Ovary (tissue), 10 donors: ENCODE measurements around the gene NCR1. TPM values are rescaled to one million over a fixed set of nuclear protein-coding genes. Genes with fewer than 3 reads are reported as not detected.
"Not testable (repeated sequence)": the region's sequence is repeated elsewhere in the genome, so short reads cannot be mapped to it uniquely, and the experiment has no call there.

Source experiments
- DNase-seq, 5 donors: peaks; one replicate each; pipeline ENCODE4 v3.0.0-alpha.2; 2019 to 2020
- H3K27ac ChIP-seq, 2 donors: fragments of 200-600 bp; one replicate each; pipeline versions ENCODE4 v1.5.1 to v1.8.0; 2019 to 2022
- H3K27me3 ChIP-seq: fragments of 200-600 bp; one replicate; pipeline ENCODE4 v1.8.0; 2022
- H3K36me3 ChIP-seq: fragments of 200-600 bp; sonication (generic); one replicate; pipeline ENCODE4 v1.5.1; 2019
- H3K4me1 ChIP-seq: one replicate; pipeline ENCODE4 v1.8.1; 2013; ENCODE audit warnings: mild to moderate bottlenecking, moderate library complexity; ENCODE audit not compliant: insufficient read depth
- H3K4me3 ChIP-seq: fragments of 200-600 bp; sonication (generic); one replicate; pipeline ENCODE4 v1.5.1; 2017
- H3K9me3 ChIP-seq, 2 donors: fragments of 200-600 bp in 1 of 2; sonication (generic) in 1 of 2; one replicate each; pipeline versions ENCODE4 v1.5.1 to v1.8.1; 2013 to 2019; ENCODE audit warnings: mild to moderate bottlenecking in 1 of 2, moderate library complexity in 1 of 2
- EP300 ChIP-seq: sonication (generic); formaldehyde crosslinking; IDR thresholded peaks from one replicate; pipeline ENCODE4 v1.6.1; 2017; ENCODE audit warnings: antibody characterized with exemption
- POLR2A ChIP-seq: fragments of 450-650 bp; IDR thresholded peaks from one replicate; pipeline ENCODE4 v1.6.1; 2017; ENCODE audit warnings: antibody characterized with exemption, mild to moderate bottlenecking, moderate library complexity
- WGBS, 3 donors: extraction: QIAGEN DNeasy Blood & Tissue Kit in 1 of 3; methylation state at CpG; one replicate each; pipeline versions ENCODE4 v1.1.5 to v1.1.7; 2013 to 2017; 5-methylcytosine and 5-hydroxymethylcytosine counted together
- intact Hi-C, 4 donors: fragments of 100-400 bp; cut with DNase I; formaldehyde crosslinking; loops; one replicate each; pipeline versions ENCODE4 v1.11.0 to v1.15.1; 2022 to 2023
- long read RNA-seq, 3 donors: library from polyadenylated mRNA in 2 of 3; unstranded in 2 of 3; transcript quantifications; one replicate each; pipeline ENCODE4 v2.0.0 and lab custom pipeline, GENCODE V29; 2021 to 2026
- polyA plus RNA-seq, 2 donors: library from polyadenylated mRNA; stranded (reverse); fragments of 200-250 nt in 1 of 2; fragments of 350-450 nt in 1 of 2; fragmentation: Illumina TruSeq in 1 of 2; extraction: RNeasy Lipid Tissue Mini Kit (QIAGEN cat#74804) in 1 of 2; gene quantifications; one replicate each; pipeline ENCODE4 v1.2.3, GENCODE V29; 2013 to 2014
- total RNA-seq, 7 donors: library from RNA; depleted of rRNA in 2 of 7; stranded (reverse); fragments of >200 nt in 2 of 7; fragmentation: NEBNext Ultra II Directional in 3 of 7; extraction: Animal tissue kit (Norgen Biotek cat#: 25700) in 3 of 7; gene quantifications; one replicate each; pipeline versions ENCODE4 v1.1.0 to v1.2.4, GENCODE V29; 2016 to 2023
- TF ChIP-seq, protein P1 (sequence below), 3 donors: fragments of 450-650 bp in 2 of 3; fragments of 200-600 bp in 1 of 3; IDR thresholded peaks; one replicate each; pipeline versions ENCODE4 v1.5.1 to v1.8.0; 2016 to 2022; ENCODE audit warnings: antibody characterized with exemption in 3 of 3, mild to moderate bottlenecking in 1 of 3
- donor health status: DM: no; HTN: no; CAD: no; lungs with moderate emphysema.
- donor health status: DM: no; HTN: no; CAD: no.
- donor health status: Bipolar disorder and iron deficiency.
- donor health status: DM: yes; HTN: yes; CAD: no.
- donor health status: DM: no; HTN: no; CAD: no.
- donor health status: DM: yes; HTN: yes; CAD: no.

The NCR1 gene, protein sequence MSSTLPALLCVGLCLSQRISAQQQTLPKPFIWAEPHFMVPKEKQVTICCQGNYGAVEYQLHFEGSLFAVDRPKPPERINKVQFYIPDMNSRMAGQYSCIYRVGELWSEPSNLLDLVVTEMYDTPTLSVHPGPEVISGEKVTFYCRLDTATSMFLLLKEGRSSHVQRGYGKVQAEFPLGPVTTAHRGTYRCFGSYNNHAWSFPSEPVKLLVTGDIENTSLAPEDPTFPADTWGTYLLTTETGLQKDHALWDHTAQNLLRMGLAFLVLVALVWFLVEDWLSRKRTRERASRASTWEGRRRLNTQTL
- under 1 TPM in 1 of 7 donors, not detected in 6; 0.66 TPM for total RNA-seq
- under 1 TPM in 1 of 2 donors, not detected in 1; 0.33 TPM for polyA plus RNA-seq
- long read RNA-seq, donor 1, result 0 reads
- long read RNA-seq, donor 2, result 0 reads
- long read RNA-seq, donor 3, result 0 reads

GRCh38 chr19:54905803-54906511 lies at the start of gene NCR1:
TSS of gene NCR1 (plus strand) at chr19:54906148. CDS start at chr19:54906188, 40 bp downstream.
- Histone ChIP-seq H3K4me3 (no peak within 1 kb of the TSS), H3K9me3 (no peaks in the 10 kb centered on the region), H3K27me3 (no peaks in the 10 kb centered on the region), H3K36me3 (no peaks in the 10 kb centered on the region), H3K27ac (no peak within 1 kb of the TSS), H3K4me1 (no peaks in the 10 kb centered on the region)
- DNase-seq, result no peak
- no peak for TF ChIP-seq POLR2A
- TF ChIP-seq, protein P1, sequence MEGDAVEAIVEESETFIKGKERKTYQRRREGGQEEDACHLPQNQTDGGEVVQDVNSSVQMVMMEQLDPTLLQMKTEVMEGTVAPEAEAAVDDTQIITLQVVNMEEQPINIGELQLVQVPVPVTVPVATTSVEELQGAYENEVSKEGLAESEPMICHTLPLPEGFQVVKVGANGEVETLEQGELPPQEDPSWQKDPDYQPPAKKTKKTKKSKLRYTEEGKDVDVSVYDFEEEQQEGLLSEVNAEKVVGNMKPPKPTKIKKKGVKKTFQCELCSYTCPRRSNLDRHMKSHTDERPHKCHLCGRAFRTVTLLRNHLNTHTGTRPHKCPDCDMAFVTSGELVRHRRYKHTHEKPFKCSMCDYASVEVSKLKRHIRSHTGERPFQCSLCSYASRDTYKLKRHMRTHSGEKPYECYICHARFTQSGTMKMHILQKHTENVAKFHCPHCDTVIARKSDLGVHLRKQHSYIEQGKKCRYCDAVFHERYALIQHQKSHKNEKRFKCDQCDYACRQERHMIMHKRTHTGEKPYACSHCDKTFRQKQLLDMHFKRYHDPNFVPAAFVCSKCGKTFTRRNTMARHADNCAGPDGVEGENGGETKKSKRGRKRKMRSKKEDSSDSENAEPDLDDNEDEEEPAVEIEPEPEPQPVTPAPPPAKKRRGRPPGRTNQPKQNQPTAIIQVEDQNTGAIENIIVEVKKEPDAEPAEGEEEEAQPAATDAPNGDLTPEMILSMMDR (IDR thresholded peaks at IDR 0.05), result no peak
- TF ChIP-seq EP300, result no peak
- intact Hi-C loops, result no loop called here
- 24 to 32% (median 31%) methylated on average over 21 to 22 of the region's 22 CpGs for WGBS, 3 donors

GRCh38 chr19:54858476-54858875 lies 47.5 kb upstream of the NCR1 start:
- H3K4me1 ChIP-seq, H3K27ac ChIP-seq, H3K9me3 ChIP-seq, H3K36me3 ChIP-seq, H3K4me3 ChIP-seq, DNase-seq, intact Hi-C loops, H3K27me3 ChIP-seq: not testable (repeated sequence)
- WGBS, 3 donors, result 55 to 78% (median 70%) methylated on average over 3 of the region's 3 CpGs

DNA sequence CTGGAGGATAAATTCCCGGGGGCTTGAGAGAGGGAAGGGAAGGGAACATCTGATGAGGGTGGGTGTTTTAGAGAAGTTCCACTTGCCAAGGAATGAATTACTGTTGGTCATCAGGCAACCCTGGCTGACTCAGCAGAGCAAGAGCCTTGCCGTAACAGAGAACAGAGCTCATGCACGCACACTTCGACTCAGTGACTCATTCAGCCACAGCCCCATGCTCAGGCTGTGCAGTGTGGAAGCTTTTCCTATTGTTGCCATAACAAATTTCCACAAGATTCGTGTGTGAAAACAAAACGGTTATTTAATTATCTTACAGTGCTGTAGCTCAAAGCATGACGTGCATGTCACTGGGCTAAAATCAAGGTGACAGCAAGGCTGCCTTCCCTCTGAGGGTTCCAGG lies 46.5 kb upstream of the NCR1 start:
- H3K9me3 ChIP-seq, H3K4me1 ChIP-seq, H3K27ac ChIP-seq, DNase-seq, H3K4me3 ChIP-seq, H3K36me3 ChIP-seq, H3K27me3 ChIP-seq, intact Hi-C loops: not testable (repeated sequence)
- 67 to 73% (median 68%) methylated on average over 7 of the region's 7 CpGs for WGBS, 3 donors

- H3K27ac ChIP-seq, H3K4me1 ChIP-seq, DNase-seq, intact Hi-C loops, H3K9me3 ChIP-seq, H3K4me3 ChIP-seq, H3K36me3 ChIP-seq, H3K27me3 ChIP-seq: not testable (repeated sequence)
- 100% methylated on average over 2 of the region's 3 CpGs; no CpG with 5 or more reads in 1 of the 3 donors for WGBS, 3 donors
These were observed 42.5 kb upstream of the NCR1 start for GRCh38 chr19:54863459-54863858.

GRCh38 chr19:54871696-54872095 lies 34.3 kb upstream of the NCR1 start:
- H3K4me3 ChIP-seq, result no peak overlapping the region
- WGBS, 3 donors, result 64 to 75% (median 71%) methylated on average over 3 of the region's 3 CpGs
- H3K27ac ChIP-seq, result no peak overlapping the region
- intact Hi-C loops, result no loop called here
- H3K4me1 ChIP-seq, result no peaks in the 10 kb centered on the region
- H3K27me3 ChIP-seq, result no peaks in the 10 kb centered on the region
- DNase-seq, result no peak
- TF ChIP-seq POLR2A (no peak), EP300 (no peak)
- TF ChIP-seq, protein P1 (IDR thresholded peaks at IDR 0.05), result no peak
- H3K36me3 ChIP-seq, result no peaks in the 10 kb centered on the region
- no peaks in the 10 kb centered on the region for H3K9me3 ChIP-seq

DNA sequence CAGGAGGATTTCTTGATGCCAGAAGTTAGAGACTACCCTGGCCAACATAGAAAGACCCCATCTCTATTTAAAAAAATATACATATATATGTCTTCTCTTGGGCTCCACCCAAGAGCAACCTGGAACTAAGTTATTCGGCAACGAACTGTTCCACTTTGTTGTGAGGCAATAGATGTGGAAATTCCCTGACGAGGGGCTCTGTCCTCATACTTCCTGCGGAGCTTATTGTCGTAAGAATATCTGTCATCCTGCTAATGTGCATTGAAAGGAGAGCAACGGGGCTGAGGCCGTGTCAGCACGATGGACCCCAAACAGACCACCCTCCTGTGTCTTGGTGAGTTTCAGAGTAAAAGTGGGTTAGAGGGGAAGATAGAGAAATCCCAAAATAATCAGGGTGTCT lies 32.0 kb upstream of the NCR1 start, which contains the start of gene FCAR:
TSS of gene FCAR (plus strand) at position 246 of the 400 bp plus-strand sequence. CDS start at position 301, 55 bp downstream.
- H3K4me3 ChIP-seq, result no peak within 1 kb of the TSS
- 67 to 81% (median 73%) methylated on average over 8 of the region's 8 CpGs for WGBS, 3 donors
- TF ChIP-seq POLR2A, result no peak
- H3K36me3 ChIP-seq, result no peaks in the 10 kb centered on the region
- no peaks in the 10 kb centered on the region for H3K4me1 ChIP-seq
- intact Hi-C loops, result no loop called here
- H3K9me3 ChIP-seq, result no peaks in the 10 kb centered on the region
- no peaks in the 10 kb centered on the region for H3K27me3 ChIP-seq
- no peak for DNase-seq
- no peak within 1 kb of the TSS for H3K27ac ChIP-seq
